HL-60/S4 (cell line): Measurements from ENCODE around the gene GFRA3.
"Not testable (repeated sequence)": the region's sequence is repeated elsewhere in the genome, so short reads cannot be mapped to it uniquely, and the experiment has no call there.

Source experiments
- in situ Hi-C: fragments of 300-500 bp; cut with MboI; formaldehyde crosslinking; loops from 2 replicates; pipeline ENCODE4 v1.14.3; 2022; ENCODE audit warnings: low sequenced_read_pairs

GFRA3 gene, protein sequence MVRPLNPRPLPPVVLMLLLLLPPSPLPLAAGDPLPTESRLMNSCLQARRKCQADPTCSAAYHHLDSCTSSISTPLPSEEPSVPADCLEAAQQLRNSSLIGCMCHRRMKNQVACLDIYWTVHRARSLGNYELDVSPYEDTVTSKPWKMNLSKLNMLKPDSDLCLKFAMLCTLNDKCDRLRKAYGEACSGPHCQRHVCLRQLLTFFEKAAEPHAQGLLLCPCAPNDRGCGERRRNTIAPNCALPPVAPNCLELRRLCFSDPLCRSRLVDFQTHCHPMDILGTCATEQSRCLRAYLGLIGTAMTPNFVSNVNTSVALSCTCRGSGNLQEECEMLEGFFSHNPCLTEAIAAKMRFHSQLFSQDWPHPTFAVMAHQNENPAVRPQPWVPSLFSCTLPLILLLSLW

GRCh38 chr5:138274189-138274853 lies at the start of gene GFRA3:
Gene GFRA3, minus strand, starts transcription at chr5:138274621. Its CDS starts 197 bp downstream, at chr5:138274424.
- in situ Hi-C loops, result no loop called here

GRCh38 chr5:138318211-138318610 lies 43.8 kb upstream of the GFRA3 start:
- in situ Hi-C loops, result not testable (repeated sequence)

- in situ Hi-C loops, result no loop called here
These were observed 41.9 kb upstream of the GFRA3 start for GRCh38 chr5:138316355-138316754.

- in situ Hi-C loops, result no loop called here
These were observed 41.4 kb upstream of the GFRA3 start for GRCh38 chr5:138315751-138316278.

- in situ Hi-C loops, result no loop called here
These were observed 31.4 kb upstream of the GFRA3 start for GRCh38 chr5:138305797-138306196.

DNA sequence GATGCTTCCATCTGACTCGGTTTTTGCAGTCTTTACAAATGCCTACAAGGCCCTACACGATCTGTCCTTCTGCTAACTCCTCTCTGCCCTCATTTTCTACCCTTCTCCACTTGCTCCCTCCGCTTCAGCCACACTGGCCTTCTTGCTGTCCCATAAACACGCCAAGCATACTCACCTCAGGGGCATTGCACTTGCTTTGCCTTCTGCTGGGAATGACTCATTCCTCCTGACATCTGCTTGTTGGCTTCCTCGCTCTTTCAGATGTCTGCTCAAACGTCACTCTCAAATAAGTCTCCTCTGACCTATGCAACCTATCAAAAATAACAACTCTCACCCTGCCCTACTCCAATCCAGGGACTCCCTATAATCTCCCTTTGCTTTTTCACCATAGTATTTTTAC lies 29.0 kb upstream of the GFRA3 start:
- in situ Hi-C loops, result no loop called here

GRCh38 chr5:138289296-138289695 lies 14.9 kb upstream of the GFRA3 start:
- in situ Hi-C loops, result no loop called here

- in situ Hi-C loops, result no loop called here
These were observed 12.8 kb upstream of the GFRA3 start for GRCh38 chr5:138287246-138287645.

- in situ Hi-C loops, result no loop called here
These were observed 8.7 kb upstream of the GFRA3 start for GRCh38 chr5:138282920-138283742.

GRCh38 chr5:138280915-138281314 lies 6.5 kb upstream of the GFRA3 start:
- in situ Hi-C loops, result no loop called here

GRCh38 chr5:138276402-138277054 lies 2.1 kb upstream of the GFRA3 start:
- in situ Hi-C loops, result no loop called here

- in situ Hi-C loops, result no loop called here
These were observed 1.5 kb upstream of the GFRA3 start for GRCh38 chr5:138275895-138276294.

- in situ Hi-C loops, result no loop called here
These were observed 960 bp upstream of the GFRA3 start for GRCh38 chr5:138275379-138275782.

GRCh38 chr5:138273834-138274188 lies 610 bp downstream of the GFRA3 start:
- in situ Hi-C loops, result no loop called here

DNA sequence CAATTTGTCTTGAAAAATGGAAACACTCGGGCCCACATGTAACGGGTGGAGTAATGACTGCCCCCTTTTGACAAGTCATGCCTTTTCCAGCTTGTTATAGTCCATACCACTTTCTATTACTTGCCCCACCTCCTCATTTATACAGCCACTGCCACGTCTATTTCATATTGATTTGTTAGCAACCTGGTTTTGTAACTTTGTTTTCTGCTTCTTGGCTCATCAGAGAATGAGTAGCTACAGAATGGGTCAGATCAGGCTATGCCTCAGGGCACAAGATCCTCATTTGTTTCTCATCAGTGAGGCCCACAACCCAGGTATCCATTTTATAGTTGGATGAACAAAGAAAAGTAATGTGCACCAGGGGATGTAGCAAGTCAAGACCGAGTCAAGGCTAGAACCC lies 1.7 kb downstream of the GFRA3 start:
- in situ Hi-C loops, result no loop called here

- in situ Hi-C loops, result no loop called here
These were observed 3.1 kb downstream of the GFRA3 start for GRCh38 chr5:138271281-138271680.

GRCh38 chr5:138264183-138264582 lies 10.2 kb downstream of the GFRA3 start:
- in situ Hi-C loops, result no loop called here

DNA sequence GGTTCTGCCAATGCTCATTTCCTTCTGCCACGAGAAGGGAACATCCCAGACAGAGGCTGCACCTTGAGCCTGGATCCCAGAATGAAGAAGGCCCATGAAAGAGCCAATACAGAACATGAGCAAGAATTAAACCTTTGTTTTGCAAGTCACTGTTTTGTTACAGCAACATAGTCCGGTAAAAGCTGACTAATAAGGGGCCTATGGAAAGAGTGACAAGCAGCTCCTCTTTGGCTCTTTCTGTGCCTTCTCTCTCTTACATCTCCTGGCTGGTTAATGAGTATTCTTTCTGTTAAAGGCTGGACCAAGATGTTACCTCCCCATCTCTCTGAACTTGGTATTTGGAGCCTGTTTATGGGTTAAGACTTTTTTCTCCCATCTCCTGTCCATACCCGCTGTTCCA lies 10.8 kb downstream of the GFRA3 start:
- in situ Hi-C loops, result no loop called here

DNA sequence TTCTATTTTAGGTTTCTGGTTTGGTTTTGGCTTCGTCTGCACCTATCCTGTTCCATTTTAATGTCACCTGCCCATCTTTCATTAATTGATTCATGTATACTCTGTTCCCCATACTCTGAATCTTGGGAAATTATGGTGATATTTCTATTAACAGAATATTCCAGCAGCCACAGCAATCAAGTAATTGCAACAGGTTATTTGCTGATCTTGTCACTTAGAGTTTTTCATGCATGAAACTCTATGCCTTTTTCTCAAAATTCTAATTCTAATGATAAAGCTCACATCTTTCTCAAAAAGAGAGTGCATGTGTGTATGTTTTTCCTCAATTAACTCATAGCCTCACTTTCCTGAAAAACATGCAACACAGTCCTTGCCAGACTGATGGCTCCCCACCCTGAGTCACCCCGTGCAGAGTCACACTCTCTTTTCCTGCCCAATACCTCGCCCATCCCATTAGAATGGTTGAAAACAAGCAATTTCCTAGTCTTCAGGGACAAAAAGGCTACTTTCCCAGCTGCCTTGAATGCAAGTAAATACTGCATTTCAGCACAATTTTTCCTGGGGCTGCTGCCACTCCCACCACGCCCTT lies 15.6 kb downstream of the GFRA3 start:
- in situ Hi-C loops, result no loop called here

- in situ Hi-C loops, result no loop called here
These were observed 16.8 kb downstream of the GFRA3 start for GRCh38 chr5:138257583-138257982.
